Neuronal stem cell (in vitro differentiated cells): Measurements from ENCODE around the gene CPLX4. TPM values are rescaled to one million over a fixed set of nuclear protein-coding genes. Genes with fewer than 3 reads are reported as not detected.

Experiments
- DNase-seq: peaks from one replicate; pipeline ENCODE4 v3.0.0-alpha.2; 2013; ENCODE audit warnings: low spot score
- H2AFZ ChIP-seq: one replicate; pipeline ENCODE4 v1.6.1; 2013; ENCODE audit warnings: mild to moderate bottlenecking, low read length, inconsistent platforms
- H2AK5ac ChIP-seq: 2 replicates; pipeline ENCODE4 v1.6.1; 2013; ENCODE audit warnings: low read depth, mild to moderate bottlenecking, inconsistent platforms, low read length, moderate library complexity, mixed read lengths
- H2BK120ac ChIP-seq: 2 replicates; pipeline ENCODE4 v1.6.1; 2013; ENCODE audit warnings: low read depth, mild to moderate bottlenecking, inconsistent platforms, low read length, moderate library complexity, mixed read lengths
- H2BK12ac ChIP-seq: one replicate; pipeline ENCODE4 v1.6.1; 2013; ENCODE audit warnings: low read length, inconsistent platforms
- H2BK15ac ChIP-seq: 2 replicates; pipeline ENCODE4 v1.6.1; 2013; ENCODE audit warnings: mild to moderate bottlenecking, low read length, inconsistent platforms, mixed read lengths
- H2BK5ac ChIP-seq: one replicate; pipeline ENCODE4 v1.6.1; 2013; ENCODE audit warnings: inconsistent platforms, mild to moderate bottlenecking, low read length, moderate library complexity
- H3K14ac ChIP-seq: one replicate; pipeline ENCODE4 v1.6.1; 2013; ENCODE audit warnings: low read length, inconsistent platforms
- H3K18ac ChIP-seq: 2 replicates; pipeline ENCODE4 v1.6.1; 2013; ENCODE audit warnings: low read length, inconsistent platforms
- H3K23ac ChIP-seq: 2 replicates; pipeline ENCODE4 v1.6.1; 2013; ENCODE audit warnings: low read depth, mild to moderate bottlenecking, mixed read lengths, low read length, inconsistent platforms; ENCODE audit not compliant: poor library complexity
- H3K27ac ChIP-seq: replicated peaks from 3 replicates; pipeline ENCODE4 v1.5.1; 2013; ENCODE audit warnings: low read length, inconsistent platforms
- H3K27me3 ChIP-seq, 3 experiments: 2 replicates each; pipeline ENCODE4 v1.6.1; 2013; ENCODE audit warnings: low read length in 3 of 3, mild to moderate bottlenecking in 2 of 3, inconsistent platforms in 1 of 3, low read depth in 1 of 3, mixed read lengths in 1 of 3, moderate library complexity in 1 of 3; ENCODE audit not compliant: control insufficient read depth in 3 of 3, insufficient read depth in 3 of 3
- H3K36me3 ChIP-seq, 2 donors: replicated peaks in 1 of 2; 2 replicates each; pipeline ENCODE4 v1.6.1; 2013; ENCODE audit warnings: low read length in 2 of 2; ENCODE audit not compliant: control insufficient read depth in 2 of 2, insufficient read depth in 2 of 2
- H3K4ac ChIP-seq: 2 replicates; pipeline ENCODE4 v1.6.1; 2013; ENCODE audit warnings: inconsistent platforms, mild to moderate bottlenecking, low read length, moderate library complexity
- H3K4me1 ChIP-seq, 2 donors: 1 replicate in 1 of 2; 2 replicates in 1 of 2; pipeline ENCODE4 v1.6.1; 2013; ENCODE audit warnings: low read length in 2 of 2, low read depth in 1 of 2; ENCODE audit not compliant: control insufficient read depth in 2 of 2, insufficient read depth in 1 of 2
- H3K4me2 ChIP-seq: one replicate; pipeline ENCODE4 v1.6.1; 2013; ENCODE audit warnings: mild to moderate bottlenecking, low read length, inconsistent platforms; ENCODE audit not compliant: insufficient read depth, poor library complexity, severe bottlenecking
- H3K4me3 ChIP-seq, 2 donors: 2 replicates each; pipeline ENCODE4 v1.5.1; 2013; ENCODE audit warnings: low read length in 2 of 2, mild to moderate bottlenecking in 2 of 2, inconsistent platforms in 1 of 2, moderate library complexity in 1 of 2
- H3K79me1 ChIP-seq: one replicate; pipeline ENCODE4 v1.6.1; 2013; ENCODE audit warnings: low read depth, mild to moderate bottlenecking, inconsistent platforms, low read length, moderate library complexity
- H3K9ac ChIP-seq: one replicate; pipeline ENCODE4 v1.6.1; 2013; ENCODE audit warnings: mild to moderate bottlenecking, low read depth, low read length, inconsistent platforms; ENCODE audit not compliant: poor library complexity
- H3K9me3 ChIP-seq, 2 donors: replicated peaks in 1 of 2; 2 replicates each; pipeline versions ENCODE3 to v1.6.1; 2013; ENCODE audit warnings: low read length in 2 of 2, mild to moderate bottlenecking in 2 of 2, inconsistent platforms in 1 of 2, low read depth in 1 of 2, mixed read lengths in 1 of 2, moderate library complexity in 1 of 2; ENCODE audit not compliant: control insufficient read depth in 2 of 2, insufficient read depth in 1 of 2
- H4K8ac ChIP-seq: one replicate; pipeline ENCODE4 v1.6.1; 2013; ENCODE audit warnings: low read depth, mild to moderate bottlenecking, inconsistent platforms, low read length, moderate library complexity
- H4K91ac ChIP-seq: one replicate; pipeline ENCODE4 v1.6.1; 2013; ENCODE audit warnings: low read length, low read depth, mild to moderate bottlenecking, inconsistent platforms; ENCODE audit not compliant: poor library complexity
- WGBS, 2 donors: extraction: QIAGEN DNeasy Blood & Tissue Kit; methylation state at CpG; one replicate each; pipeline ENCODE4 v1.1.7; 2013; ENCODE audit warnings: missing lambda C conversion rate in 2 of 2, mixed read lengths in 1 of 2; ENCODE audit not compliant: insufficient read length in 2 of 2, insufficient replicate concordance in 1 of 2; ENCODE audit errors: extremely low coverage in 2 of 2; 5-methylcytosine and 5-hydroxymethylcytosine counted together
- polyA plus RNA-seq, 2 experiments: library from polyadenylated mRNA; stranded (reverse); fragments of 200-250 nt; gene quantifications; one replicate each; pipeline ENCODE4 v1.2.3, GENCODE V29; 2013

Gene CPLX4
- polyA plus RNA-seq (2013, experiment 1 of 2) = 0.60 TPM
- 0.43 TPM for polyA plus RNA-seq (2013, experiment 2 of 2)

GRCh38 chr18:59318460-59319050, at the start of gene CPLX4:
Gene CPLX4, minus strand, starts transcription at chr18:59318649. Its CDS starts 187 bp downstream, at chr18:59318462.
- Histone ChIP-seq H3K4me3 (no peak within 1 kb of the TSS), H3K27ac (no peak within 1 kb of the TSS), H4K8ac (no peak within 1 kb of the TSS), H3K4me1 (peaks cover 0 to 7% of the 10 kb centered on the region in 2 donors), H2AK5ac (no peak within 1 kb of the TSS), H3K14ac (no peak within 1 kb of the TSS), H3K36me3 (no peaks in the 10 kb centered on the region), H3K4ac (no peak within 1 kb of the TSS), H3K23ac (no peak within 1 kb of the TSS), H2BK15ac (no peak within 1 kb of the TSS), H3K79me1 (no peaks in the 10 kb centered on the region), H3K4me2 (no peak within 1 kb of the TSS), H3K18ac (no peak within 1 kb of the TSS), H2BK12ac (no peak within 1 kb of the TSS), H3K9me3 (no peaks in the 10 kb centered on the region), H2AFZ (no peak within 1 kb of the TSS), H3K27me3 (peaks cover 0 to 34% (median 0%) of the 10 kb centered on the region in 3 experiments), H4K91ac (no peak within 1 kb of the TSS), H2BK5ac (no peak within 1 kb of the TSS), H2BK120ac (no peak within 1 kb of the TSS), H3K9ac (no peak within 1 kb of the TSS)
- no CpG with 5 or more reads among the region's 4 CpGs for WGBS, 2 donors
- DNase-seq = no peak

- Histone ChIP-seq H2BK5ac (no peak overlapping the region), H3K4me3 (no peak overlapping the region), H3K79me1 (peaks cover 5% of the 10 kb centered on the region), H3K4ac (no peak overlapping the region), H3K27me3 (peaks cover 0 to 39% (median 0%) of the 10 kb centered on the region in 3 experiments), H3K4me1 (peaks cover 2 to 6% of the 10 kb centered on the region in 2 donors), H3K23ac (no peak overlapping the region), H2BK12ac (no peak overlapping the region), H3K36me3 (peaks cover 0 to 14% of the 10 kb centered on the region in 2 donors), H2AFZ (no peak overlapping the region), H3K14ac (no peak overlapping the region), H2AK5ac (no peak overlapping the region), H3K27ac (no peak overlapping the region), H3K9ac (no peak overlapping the region), H4K91ac (no peak overlapping the region), H3K18ac (no peak overlapping the region), H2BK15ac (no peak overlapping the region), H3K4me2 (no peak overlapping the region), H4K8ac (no peak overlapping the region), H3K9me3 (no peaks in the 10 kb centered on the region), H2BK120ac (no peak overlapping the region)
- DNase-seq = no peak
- no CpG with 5 or more reads among the region's 3 CpGs for WGBS, 2 donors
Observed at GRCh38 chr18:59360381-59360780, 41.9 kb upstream of the CPLX4 start.

DNA sequence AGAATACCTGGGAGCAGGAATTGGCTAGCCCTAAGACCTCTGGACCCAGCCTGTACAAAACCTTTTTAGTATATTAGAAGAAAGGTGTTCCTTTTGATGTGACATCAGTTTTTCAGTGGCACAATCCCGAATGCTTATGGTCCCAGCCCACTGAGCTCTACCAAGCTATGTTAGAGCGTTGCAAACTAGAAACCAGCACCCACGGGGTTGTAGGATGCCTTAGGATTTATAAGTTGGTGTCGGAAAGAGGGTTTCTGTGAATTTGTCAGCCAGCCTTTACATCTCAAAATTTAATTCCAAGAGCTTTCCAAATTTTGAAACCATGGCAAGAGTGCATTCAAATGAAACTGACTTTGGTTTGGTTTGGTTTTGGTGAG, 41.1 kb upstream of the CPLX4 start:
- Histone ChIP-seq H2AK5ac (no peak overlapping the region), H3K4ac (no peak overlapping the region), H3K14ac (no peak overlapping the region), H3K18ac (no peak overlapping the region), H3K79me1 (peaks cover 5% of the 10 kb centered on the region), H2BK120ac (no peak overlapping the region), H2BK5ac (no peak overlapping the region), H3K4me3 (peak overlapping the region; percentile 47 to 69), H3K9me3 (no peaks in the 10 kb centered on the region), H3K4me1 (peaks cover 3 to 6% of the 10 kb centered on the region in 2 donors), H3K4me2 (peak overlapping the region; percentile 51), H4K91ac (no peak overlapping the region), H2BK15ac (no peak overlapping the region), H3K27ac (peak overlapping the region; percentile 32), H3K9ac (no peak overlapping the region), H3K36me3 (peaks cover 4 to 22% of the 10 kb centered on the region in 2 donors), H2BK12ac (no peak overlapping the region), H3K23ac (no peak overlapping the region), H3K27me3 (peaks cover 0 to 39% (median 0%) of the 10 kb centered on the region in 3 experiments), H4K8ac (no peak overlapping the region), H2AFZ (peak overlapping the region; percentile 96)
- no peak for DNase-seq
- no CpG with 5 or more reads among the region's 4 CpGs for WGBS, 2 donors

GRCh38 chr18:59358712-59359575, 40.5 kb upstream of the CPLX4 start, which contains the start of gene LMAN1:
Gene LMAN1, minus strand, starts transcription at chr18:59359265. Its CDS starts 21 bp downstream, at chr18:59359244.
- H2AFZ ChIP-seq = peak within 1 kb of the TSS; percentile 96
- peak within 1 kb of the TSS; percentile 80 to 99 for H3K4me3 ChIP-seq
- H2AK5ac ChIP-seq = peak within 1 kb of the TSS; percentile 100
- WGBS, 2 donors = no CpG with 5 or more reads among the region's 76 CpGs
- H2BK15ac ChIP-seq = peak within 1 kb of the TSS; percentile 87
- H3K4ac ChIP-seq = peak within 1 kb of the TSS; percentile 100
- H3K27me3 ChIP-seq = peaks cover 0 to 37% (median 0%) of the 10 kb centered on the region in 3 experiments
- peak within 1 kb of the TSS; percentile 98 for H3K9ac ChIP-seq
- peak within 1 kb of the TSS; percentile 85 for H3K14ac ChIP-seq
- H3K4me2 ChIP-seq = peak within 1 kb of the TSS; percentile 51
- H2BK120ac ChIP-seq = no peak within 1 kb of the TSS
- H3K79me1 ChIP-seq = peaks cover 5% of the 10 kb centered on the region
- no peak within 1 kb of the TSS for H4K8ac ChIP-seq
- H3K27ac ChIP-seq = peak within 1 kb of the TSS; percentile 90
- H3K18ac ChIP-seq = peak within 1 kb of the TSS; percentile 100
- peak within 1 kb of the TSS; percentile 99 for H2BK5ac ChIP-seq
- H3K36me3 ChIP-seq = peaks cover 4 to 28% of the 10 kb centered on the region in 2 donors
- peak; percentile 96 for DNase-seq
- no peaks in the 10 kb centered on the region for H3K9me3 ChIP-seq
- H4K91ac ChIP-seq = peak within 1 kb of the TSS; percentile 38
- H2BK12ac ChIP-seq = no peak within 1 kb of the TSS
- H3K23ac ChIP-seq = peak within 1 kb of the TSS; percentile 99
- peaks cover 3 to 6% of the 10 kb centered on the region in 2 donors for H3K4me1 ChIP-seq
